Endothelial cell (in vitro differentiated cells): ENCODE data around the gene VRK2. TPM values are rescaled to one million over a fixed set of nuclear protein-coding genes. Genes with fewer than 3 reads are reported as not detected.

Experiments used
- DNase-seq: peaks from one replicate; pipeline ENCODE4 v3.0.0; 2021; ENCODE audit warnings: low spot score
- H3K27ac Mint-ChIP-seq: one replicate; pipeline ENCODE4 v1.8.0; 2021; ENCODE audit warnings: mixed read lengths, inconsistent platforms; ENCODE audit not compliant: unreplicated experiment
- H3K27me3 Mint-ChIP-seq: one replicate; pipeline ENCODE4 v1.8.0; 2021; ENCODE audit warnings: mild to moderate bottlenecking, moderate library complexity, mixed read lengths, inconsistent platforms; ENCODE audit not compliant: unreplicated experiment
- H3K36me3 Mint-ChIP-seq: one replicate; pipeline ENCODE4 v1.8.0; 2021; ENCODE audit warnings: mild to moderate bottlenecking, low read depth, mixed read lengths, inconsistent platforms; ENCODE audit not compliant: unreplicated experiment
- H3K4me1 Mint-ChIP-seq: one replicate; pipeline ENCODE4 v1.8.0; 2021; ENCODE audit warnings: mild to moderate bottlenecking, mixed read lengths, inconsistent platforms; ENCODE audit not compliant: unreplicated experiment
- H3K4me3 Mint-ChIP-seq: one replicate; pipeline ENCODE4 v1.8.0; 2021; ENCODE audit warnings: mild to moderate bottlenecking, mixed read lengths, inconsistent platforms; ENCODE audit not compliant: unreplicated experiment
- H3K9me3 Mint-ChIP-seq: one replicate; pipeline ENCODE4 v1.8.0; 2021; ENCODE audit warnings: mixed read lengths, inconsistent platforms; ENCODE audit not compliant: unreplicated experiment
- CTCF ChIP-seq: fragments of 200-600 bp; sonication (generic); IDR thresholded peaks from one replicate; pipeline ENCODE4 v1.5.0; 2021; ENCODE audit warnings: antibody characterized with exemption; ENCODE audit not compliant: unreplicated experiment
- total RNA-seq: library from RNA; stranded (reverse); fragmentation: NEBNext Ultra II Directional; extraction: Animal tissue kit (Norgen Biotek cat#: 25700); gene quantifications from one replicate; pipeline ENCODE4 v1.2.1, GENCODE V29; 2021; ENCODE audit not compliant: unreplicated experiment

The VRK2 gene
- total RNA-seq, 1 donor from 2014 or later, result 18.3 TPM

GRCh38 chr2:58045580-58046334 is 849 bp upstream of the VRK2 start:
- Mint-ChIP-seq H3K4me3 (peak overlapping the region; percentile 87), H3K9me3 (no peaks in the 10 kb centered on the region), H3K36me3 (no peaks in the 10 kb centered on the region), H3K27ac (peak overlapping the region; percentile 52), H3K27me3 (no peaks in the 10 kb centered on the region), H3K4me1 (no peaks in the 10 kb centered on the region)
- no peak for TF ChIP-seq CTCF
- no peak for DNase-seq

GRCh38 chr2:58046335-58046584 is 346 bp upstream of the VRK2 start:
- Mint-ChIP-seq H3K36me3 (no peaks in the 10 kb centered on the region), H3K9me3 (no peaks in the 10 kb centered on the region), H3K4me1 (no peaks in the 10 kb centered on the region), H3K4me3 (peak overlapping the region; percentile 87), H3K27me3 (no peaks in the 10 kb centered on the region), H3K27ac (peak overlapping the region; percentile 52)
- no peak for DNase-seq
- no peak for TF ChIP-seq CTCF

GRCh38 chr2:58047373-58047935 is 848 bp downstream of the VRK2 start:
- H3K36me3 Mint-ChIP-seq, result no peaks in the 10 kb centered on the region
- H3K4me1 Mint-ChIP-seq, result no peaks in the 10 kb centered on the region
- H3K9me3 Mint-ChIP-seq, result no peaks in the 10 kb centered on the region
- no peak for TF ChIP-seq CTCF
- no peak overlapping the region for H3K27ac Mint-ChIP-seq
- peak overlapping the region; percentile 89 for H3K4me3 Mint-ChIP-seq
- DNase-seq, result no peak
- no peaks in the 10 kb centered on the region for H3K27me3 Mint-ChIP-seq

GRCh38 chr2:58047961-58048360 is 1.4 kb downstream of the VRK2 start:
- Mint-ChIP-seq H3K9me3 (no peaks in the 10 kb centered on the region), H3K36me3 (no peaks in the 10 kb centered on the region), H3K4me3 (no peak overlapping the region), H3K4me1 (no peaks in the 10 kb centered on the region), H3K27me3 (no peaks in the 10 kb centered on the region), H3K27ac (no peak overlapping the region)
- DNase-seq, result no peak
- no peak for TF ChIP-seq CTCF

GRCh38 chr2:58051445-58051844 is 4.8 kb downstream of the VRK2 start:
- H3K9me3 Mint-ChIP-seq, result no peaks in the 10 kb centered on the region
- DNase-seq, result no peak
- no peaks in the 10 kb centered on the region for H3K27me3 Mint-ChIP-seq
- no peak overlapping the region for H3K27ac Mint-ChIP-seq
- no peak for TF ChIP-seq CTCF
- no peaks in the 10 kb centered on the region for H3K36me3 Mint-ChIP-seq
- H3K4me3 Mint-ChIP-seq, result no peak overlapping the region
- H3K4me1 Mint-ChIP-seq, result no peaks in the 10 kb centered on the region
